VCaP (cell line): Measurements from ENCODE around the gene HINT3.

Experiments
- H3K27ac ChIP-seq: fragments of 450-650 bp; 2 replicates; pipeline ENCODE4 v1.5.1; 2017
- CTCF ChIP-seq: fragments of 450-650 bp; conservative IDR thresholded peaks from 2 replicates; pipeline ENCODE4 v1.5.1; 2017; ENCODE audit warnings: mild to moderate bottlenecking, moderate library complexity

The HINT3 gene

GRCh38 chr6:125985522-125985921 is 29.0 kb downstream of the HINT3 start:
- no peak for TF ChIP-seq CTCF
- peak overlapping the region; percentile 93 for H3K27ac ChIP-seq

GRCh38 chr6:125985979-125986300 is 29.4 kb downstream of the HINT3 start:
- peak overlapping the region; percentile 93 for H3K27ac ChIP-seq

GRCh38 chr6:125986301-125987025 is 29.9 kb downstream of the HINT3 start, which contains the start of gene TRMT11:
TRMT11 (plus strand) TSS chr6:125986540; CDS start chr6:125986551, 11 bp downstream.
- H3K27ac ChIP-seq: peak within 1 kb of the TSS; percentile 93
- no peak for TF ChIP-seq CTCF

More at GRCh38 chr6:125985979-125986300, 29.4 kb downstream of the HINT3 start:
- no peak for TF ChIP-seq CTCF

GRCh38 chr6:125987026-125987617 is 30.6 kb downstream of the HINT3 start:
- no peak for TF ChIP-seq CTCF
- peak overlapping the region; percentile 93 for H3K27ac ChIP-seq

GRCh38 chr6:125988280-125988679 is 31.7 kb downstream of the HINT3 start:
- H3K27ac ChIP-seq: no peak overlapping the region
- TF ChIP-seq CTCF: no peak

- peak overlapping the region; percentile 77; the same call in 1 of the 2 replicates for H3K27ac ChIP-seq
- no peak for TF ChIP-seq CTCF
Measured at GRCh38 chr6:125989631-125990030, 33.1 kb downstream of the HINT3 start.

- no peak for TF ChIP-seq CTCF
- peak overlapping the region; percentile 77 for H3K27ac ChIP-seq
Measured at GRCh38 chr6:125991653-125992052, 35.1 kb downstream of the HINT3 start.
